SIG-M5 (cell line): ENCODE results near the gene F12.
"Not testable (repeated sequence)": the region's sequence is repeated elsewhere in the genome, so short reads cannot be mapped to it uniquely, and the experiment has no call there.

Experiments used
- DNase-seq: peaks from one replicate; lab custom pipeline; 2025; lab: John Stamatoyannopoulos, UW

F12 gene

DNA sequence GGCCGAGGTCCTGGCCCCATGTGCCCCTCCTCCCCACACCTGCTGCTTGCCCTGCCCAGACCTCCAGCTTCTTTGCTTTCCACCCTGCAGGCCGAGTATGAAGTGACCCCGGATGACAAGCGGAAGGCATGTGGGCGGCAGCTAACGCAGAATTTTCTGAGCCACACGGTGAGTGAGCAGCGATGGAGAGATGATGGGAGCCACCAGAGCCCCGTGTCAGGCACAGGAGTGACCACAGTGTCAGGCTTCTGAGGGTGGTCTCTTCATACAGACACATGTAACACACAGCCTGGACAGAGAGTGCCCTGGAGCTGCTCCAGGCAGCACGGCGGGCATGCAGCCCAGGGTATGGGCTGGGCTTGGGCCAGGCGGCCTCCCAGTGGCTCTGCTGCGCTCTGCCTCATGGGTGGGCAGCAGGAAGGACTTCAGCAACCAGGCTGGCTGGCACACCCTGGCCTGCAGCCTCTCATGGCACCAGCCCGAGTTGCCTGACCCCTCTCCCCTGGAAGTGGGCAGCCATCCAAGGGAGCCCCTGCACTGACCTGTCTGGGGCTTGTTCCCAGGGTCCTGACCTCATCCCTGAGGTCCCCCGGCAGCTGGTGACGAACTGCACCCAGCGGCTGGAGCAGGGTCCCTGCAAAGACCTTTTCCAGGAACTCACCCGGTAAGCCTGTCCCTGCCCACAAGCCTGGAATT lies 22.9 kb upstream of the F12 start:
- DNase-seq, result no peak

- DNase-seq, result no peak
Observed at GRCh38 chr5:177431317-177432142, 22.2 kb upstream of the F12 start.

GRCh38 chr5:177430972-177431316 lies 21.6 kb upstream of the F12 start:
- no peak for DNase-seq

GRCh38 chr5:177430140-177430951 lies 21.0 kb upstream of the F12 start:
- no peak for DNase-seq

GRCh38 chr5:177429248-177430040 lies 20.1 kb upstream of the F12 start:
- peak; percentile 92 for DNase-seq

GRCh38 chr5:177428574-177429217 lies 19.3 kb upstream of the F12 start:
- no peak for DNase-seq

GRCh38 chr5:177427919-177428573 lies 18.7 kb upstream of the F12 start:
- no peak for DNase-seq

DNA sequence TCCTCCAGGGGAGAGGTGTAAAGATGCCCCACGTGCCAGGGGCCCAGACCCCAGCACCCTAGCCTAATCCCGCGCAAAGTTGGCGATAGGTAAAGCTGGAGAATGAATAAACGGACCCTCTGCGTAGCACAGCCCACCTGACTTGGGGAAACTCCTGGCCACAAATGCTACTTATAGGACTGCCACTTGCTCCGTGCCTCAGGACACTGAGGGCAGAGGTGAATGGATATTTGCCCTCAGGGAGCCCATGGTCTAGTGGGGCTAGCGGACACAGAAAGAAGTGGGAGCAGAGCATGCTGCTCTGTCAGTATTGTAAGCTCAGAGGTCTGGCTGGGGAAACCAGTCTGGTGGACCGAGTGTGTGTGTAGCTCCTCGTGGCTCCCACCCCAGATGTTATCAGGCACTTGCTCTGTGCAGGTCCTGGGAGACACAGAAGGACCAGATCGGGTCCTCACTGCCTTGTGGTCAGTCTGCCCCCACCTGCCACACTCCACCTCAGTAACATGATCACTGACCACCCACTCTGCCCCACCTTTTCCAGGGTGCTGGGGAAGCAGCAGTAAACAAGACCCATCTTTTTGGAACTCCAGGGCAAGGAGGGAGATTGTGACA lies 18.0 kb upstream of the F12 start:
- no peak for DNase-seq

DNA sequence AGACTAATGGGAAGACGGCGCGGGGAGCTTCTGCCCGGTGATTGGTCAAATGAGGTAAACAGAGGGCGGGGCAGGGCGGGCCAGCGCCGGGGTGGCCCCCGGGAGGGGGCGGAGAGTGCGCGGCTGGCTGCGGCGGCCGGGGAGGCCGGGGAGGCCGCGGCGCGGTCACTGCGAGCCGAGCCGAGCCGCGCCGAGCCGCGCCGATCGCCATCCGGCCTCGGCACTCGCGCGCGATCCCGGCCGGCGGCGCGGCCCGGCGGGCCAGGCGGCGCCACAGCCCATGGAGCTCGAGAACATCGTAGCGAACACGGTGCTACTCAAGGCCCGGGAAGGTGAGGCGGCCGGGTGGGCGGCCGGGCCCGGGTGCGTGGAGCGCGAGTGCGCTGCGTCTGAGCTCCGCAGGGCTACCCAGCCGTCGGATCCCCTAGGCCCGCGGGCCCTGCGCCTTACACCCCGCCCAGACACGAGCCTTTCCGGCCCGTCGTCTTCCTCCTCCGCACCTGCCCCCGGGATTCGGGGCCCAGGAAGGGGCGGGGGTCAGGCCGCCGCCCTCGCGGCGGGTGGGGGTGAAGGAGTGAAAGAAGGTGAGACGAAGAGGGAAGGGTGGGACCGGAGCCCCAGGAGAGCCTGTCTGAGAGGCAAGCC lies 17.3 kb upstream of the F12 start, which contains the start of gene GRK6:
Gene GRK6 (plus strand): TSS at position 111 of the 645 bp plus-strand sequence. CDS start 170 bp downstream, at position 281.
- no peak for DNase-seq

DNA sequence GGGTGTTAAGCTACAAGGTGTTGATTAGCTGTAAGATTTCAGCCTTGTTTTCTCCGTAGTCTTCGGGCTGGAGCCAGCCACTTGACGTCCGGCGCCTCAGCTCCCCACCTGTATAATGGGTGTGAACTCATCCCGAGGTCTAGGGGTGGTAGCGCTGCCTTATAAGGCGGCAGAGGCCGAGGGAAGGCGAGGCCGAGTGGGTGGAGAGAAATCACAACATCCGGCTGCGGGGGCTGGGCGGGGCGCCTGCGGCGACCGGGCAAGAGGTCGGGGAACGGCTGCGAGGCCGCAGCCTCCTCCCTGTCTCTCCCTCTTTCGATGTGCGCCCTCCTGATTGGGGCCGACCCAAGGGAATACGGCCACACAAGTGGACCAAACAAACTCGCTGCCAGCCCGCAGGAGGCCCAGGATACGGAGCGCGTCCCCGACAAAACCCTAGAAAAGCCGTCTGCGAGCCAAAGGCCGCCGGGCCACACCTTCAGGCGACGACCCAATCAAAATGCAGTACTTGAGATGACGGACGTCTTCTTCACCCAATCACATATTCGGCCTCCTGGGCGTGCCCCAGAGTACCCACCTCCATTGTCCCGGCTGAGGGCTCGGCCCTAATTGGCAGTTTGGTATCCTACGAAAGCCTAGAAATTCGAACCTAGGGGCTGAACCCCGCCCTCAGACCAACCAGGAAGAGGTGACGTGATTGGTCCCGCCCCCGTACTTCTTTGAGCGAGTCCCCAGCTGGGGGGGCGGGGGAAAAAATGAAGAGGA lies 16.6 kb upstream of the F12 start:
- DNase-seq, result peak; percentile 99

- DNase-seq, result no peak
Observed at GRCh38 chr5:177425196-177425800, 15.9 kb upstream of the F12 start.

DNA sequence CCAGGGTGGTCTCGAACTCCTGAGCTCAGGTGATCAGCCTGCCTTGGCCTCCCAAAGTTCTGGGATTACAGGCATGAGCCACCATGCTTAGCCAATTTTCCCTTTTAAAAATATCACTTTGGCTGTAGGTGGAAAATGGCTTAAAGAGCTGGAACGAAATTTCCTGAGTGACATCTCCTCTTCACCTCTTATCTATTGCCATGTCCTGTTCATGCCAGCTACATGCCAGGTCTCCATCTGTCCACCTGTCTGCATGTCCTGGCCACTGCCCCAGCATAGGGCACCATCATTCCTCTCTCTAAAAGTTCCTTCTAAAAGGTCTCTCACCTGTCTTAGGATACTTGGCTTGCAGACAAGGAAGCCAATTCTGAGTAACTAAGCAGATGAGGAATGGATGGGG lies 14.3 kb upstream of the F12 start:
- no peak for DNase-seq

- no peak for DNase-seq
Observed at GRCh38 chr5:177421062-177421798, 11.9 kb upstream of the F12 start.

GRCh38 chr5:177420472-177420871 lies 11.1 kb upstream of the F12 start:
- DNase-seq, result not testable (repeated sequence)

DNA sequence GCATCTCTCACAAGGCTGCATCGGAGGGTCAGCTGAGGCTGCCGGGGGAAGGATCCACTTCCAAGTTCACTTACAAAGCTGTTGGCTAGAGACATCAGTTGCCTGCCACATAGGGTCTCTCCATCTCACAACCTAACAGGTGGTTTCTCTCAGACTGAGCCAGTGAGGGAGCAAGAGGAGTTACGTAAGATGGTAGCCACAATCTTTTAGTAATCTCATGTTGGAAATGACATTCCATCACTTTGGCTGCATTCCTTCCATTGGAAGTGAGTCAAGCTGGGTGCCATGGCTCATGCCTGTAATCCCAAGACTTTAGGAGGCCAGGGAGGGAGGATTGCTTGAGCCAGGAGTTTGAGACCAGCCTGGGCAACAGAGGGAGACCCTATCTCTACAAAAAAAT lies 9.7 kb upstream of the F12 start:
- DNase-seq, result no peak

- DNase-seq, result not testable (repeated sequence)
Observed at GRCh38 chr5:177417081-177417480, 7.7 kb upstream of the F12 start.

- DNase-seq, result no peak
Observed at GRCh38 chr5:177414481-177414880, 5.1 kb upstream of the F12 start.
